Fibroblast of villous mesenchyme (primary cell): ENCODE results near the gene CSTF1. TPM values are rescaled to one million over a fixed set of nuclear protein-coding genes. Genes with fewer than 3 reads are reported as not detected.
"Not testable (repeated sequence)": the region's sequence is repeated elsewhere in the genome, so short reads cannot be mapped to it uniquely, and the experiment has no call there.

Experiments used
- DNase-seq: peaks from one replicate; pipeline ENCODE4 v3.0.0-alpha.2; 2010; ENCODE audit warnings: low read depth
- H3K4me3 ChIP-seq: 2 replicates; pipeline ENCODE4 v1.5.1; 2011; ENCODE audit warnings: low read depth, mild to moderate bottlenecking, low read length
- total RNA-seq: library from RNA; depleted of rRNA; stranded (reverse); fragments of >200 nt; gene quantifications from 2 replicates; pipeline ENCODE4 v1.2.3, GENCODE V29; 2012
- TF ChIP-seq, protein P1 (sequence below): IDR thresholded peaks from 2 replicates; pipeline ENCODE4 v1.5.1; 2012; ENCODE audit warnings: low read depth, mild to moderate bottlenecking, low read length; ENCODE audit not compliant: insufficient read depth

The CSTF1 gene
- total RNA-seq, 1 donor = 40.6 TPM

DNA sequence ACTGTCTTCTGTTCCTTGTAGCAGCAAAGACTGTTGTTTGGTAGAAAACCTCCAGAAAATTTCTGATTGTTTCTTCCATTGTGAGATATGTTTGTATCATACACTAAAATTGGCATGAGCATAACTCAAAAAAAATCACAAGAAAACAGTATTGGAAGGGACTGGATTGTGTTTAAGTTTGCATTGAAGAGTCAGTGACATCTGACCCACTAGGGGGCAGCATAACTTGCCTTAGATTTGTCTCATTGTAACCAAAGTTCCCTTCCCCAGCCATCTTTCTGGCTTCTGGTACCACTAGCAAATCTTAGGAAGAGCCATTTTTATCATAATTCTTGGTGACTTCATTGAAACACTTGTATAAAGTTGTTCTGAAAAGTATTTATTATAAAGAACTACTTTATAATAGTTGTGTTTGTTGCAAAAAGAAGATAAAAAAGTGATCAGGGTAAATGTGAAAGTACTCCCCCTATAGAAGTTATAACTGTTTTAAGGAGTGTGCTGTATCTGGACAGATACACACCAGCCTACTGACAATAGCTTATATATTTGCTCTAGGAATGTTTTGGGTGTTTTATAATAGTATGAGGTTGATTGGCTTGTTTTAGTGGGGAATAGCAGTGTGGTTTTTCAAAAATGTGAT is 7.7 kb downstream of the CSTF1 start:
- peak; percentile 83 for DNase-seq
- no peak overlapping the region for H3K4me3 ChIP-seq
- TF ChIP-seq, protein P1, sequence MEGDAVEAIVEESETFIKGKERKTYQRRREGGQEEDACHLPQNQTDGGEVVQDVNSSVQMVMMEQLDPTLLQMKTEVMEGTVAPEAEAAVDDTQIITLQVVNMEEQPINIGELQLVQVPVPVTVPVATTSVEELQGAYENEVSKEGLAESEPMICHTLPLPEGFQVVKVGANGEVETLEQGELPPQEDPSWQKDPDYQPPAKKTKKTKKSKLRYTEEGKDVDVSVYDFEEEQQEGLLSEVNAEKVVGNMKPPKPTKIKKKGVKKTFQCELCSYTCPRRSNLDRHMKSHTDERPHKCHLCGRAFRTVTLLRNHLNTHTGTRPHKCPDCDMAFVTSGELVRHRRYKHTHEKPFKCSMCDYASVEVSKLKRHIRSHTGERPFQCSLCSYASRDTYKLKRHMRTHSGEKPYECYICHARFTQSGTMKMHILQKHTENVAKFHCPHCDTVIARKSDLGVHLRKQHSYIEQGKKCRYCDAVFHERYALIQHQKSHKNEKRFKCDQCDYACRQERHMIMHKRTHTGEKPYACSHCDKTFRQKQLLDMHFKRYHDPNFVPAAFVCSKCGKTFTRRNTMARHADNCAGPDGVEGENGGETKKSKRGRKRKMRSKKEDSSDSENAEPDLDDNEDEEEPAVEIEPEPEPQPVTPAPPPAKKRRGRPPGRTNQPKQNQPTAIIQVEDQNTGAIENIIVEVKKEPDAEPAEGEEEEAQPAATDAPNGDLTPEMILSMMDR = peak; percentile 81

DNA sequence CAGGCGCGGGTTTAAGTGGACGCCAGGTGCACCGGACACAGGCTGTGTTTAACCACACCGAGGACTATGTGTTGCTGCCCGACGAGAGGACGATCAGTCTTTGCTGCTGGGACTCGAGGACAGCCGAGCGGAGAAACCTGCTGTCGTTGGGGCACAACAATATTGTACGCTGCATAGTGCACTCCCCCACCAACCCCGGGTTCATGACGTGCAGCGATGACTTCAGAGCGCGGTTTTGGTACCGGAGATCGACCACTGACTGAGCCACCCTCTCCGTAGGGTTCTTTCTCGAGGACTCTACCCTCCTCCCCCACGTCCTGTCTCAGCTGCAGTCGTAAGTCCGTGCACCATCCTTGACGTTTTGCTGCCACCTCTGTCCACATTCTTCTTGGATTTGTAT is 11.0 kb downstream of the CSTF1 start:
- TF ChIP-seq, protein P1 = no peak
- DNase-seq = no peak
- no peak overlapping the region for H3K4me3 ChIP-seq

- H3K4me3 ChIP-seq = not testable (repeated sequence)
Observed at GRCh38 chr20:56405356-56405755, 12.9 kb downstream of the CSTF1 start.

DNA sequence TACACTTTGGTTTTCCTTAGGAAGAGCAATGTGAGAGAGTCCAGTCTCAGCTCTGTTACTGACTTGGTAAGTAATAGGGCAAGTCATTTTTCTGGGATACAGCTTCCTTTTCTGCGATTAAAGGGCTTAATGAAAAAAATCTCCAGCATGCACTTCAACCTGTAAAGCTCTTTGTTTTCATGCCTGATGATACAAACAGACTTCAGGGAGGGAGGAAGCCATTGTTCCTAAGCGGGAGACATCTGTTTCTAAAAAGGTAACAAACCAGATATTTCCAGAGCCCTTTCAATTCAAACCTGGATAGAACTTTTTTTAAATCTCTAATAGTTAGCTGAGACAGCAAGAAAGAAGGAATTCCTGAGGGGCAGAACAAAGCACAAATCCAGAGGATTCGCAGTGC is 14.5 kb downstream of the CSTF1 start:
- H3K4me3 ChIP-seq = no peak overlapping the region
- DNase-seq = no peak
- TF ChIP-seq, protein P1 = no peak

More at GRCh38 chr20:56405356-56405755, 12.9 kb downstream of the CSTF1 start:
- DNase-seq = peak; percentile 70

- H3K4me3 ChIP-seq = no peak overlapping the region
- peak; percentile 94 for DNase-seq
- TF ChIP-seq, protein P1 = no peak
Observed at GRCh38 chr20:56409521-56409920, 17.1 kb downstream of the CSTF1 start.

DNA sequence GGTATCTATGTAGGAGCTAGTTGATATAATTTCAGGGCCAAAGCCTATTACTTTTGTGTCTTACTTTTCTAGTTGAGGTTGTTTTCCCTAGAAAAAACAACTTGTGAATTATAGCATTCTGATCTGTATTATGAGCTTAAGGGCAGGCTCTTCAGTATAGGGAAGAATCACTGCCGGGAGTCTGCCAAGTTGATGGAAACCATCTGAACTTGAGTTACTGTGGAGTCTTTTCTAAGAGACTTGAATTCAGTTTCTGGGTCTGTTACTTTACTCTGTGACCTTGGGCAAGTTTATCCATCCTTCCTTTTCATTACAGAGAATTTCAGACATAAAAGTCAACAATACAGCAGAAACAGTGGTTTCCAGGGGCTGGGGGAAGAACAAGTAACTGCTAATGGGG is 17.5 kb downstream of the CSTF1 start:
- TF ChIP-seq, protein P1 = no peak
- DNase-seq = no peak
- no peak overlapping the region for H3K4me3 ChIP-seq

DNA sequence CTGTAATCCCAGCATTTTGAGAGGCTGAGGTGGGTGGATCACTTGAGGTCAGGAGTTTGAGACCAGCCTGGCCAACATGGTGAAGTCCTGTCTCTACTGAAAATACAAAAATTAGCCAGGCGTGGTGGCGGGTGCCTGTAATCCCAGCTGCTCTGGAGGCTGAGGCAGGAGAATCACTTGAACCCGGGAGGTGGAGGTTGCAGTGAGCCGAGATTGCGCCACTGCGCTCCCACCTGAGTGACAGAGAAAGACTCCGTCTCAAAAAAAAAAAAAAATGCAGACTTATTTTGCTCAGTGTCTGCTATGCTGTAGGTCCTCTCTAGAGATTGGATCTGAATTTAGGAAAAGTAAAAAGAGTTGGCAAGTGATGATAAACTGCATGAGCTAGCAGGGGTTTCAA is 18.8 kb downstream of the CSTF1 start:
- DNase-seq, H3K4me3 ChIP-seq: not testable (repeated sequence)

DNA sequence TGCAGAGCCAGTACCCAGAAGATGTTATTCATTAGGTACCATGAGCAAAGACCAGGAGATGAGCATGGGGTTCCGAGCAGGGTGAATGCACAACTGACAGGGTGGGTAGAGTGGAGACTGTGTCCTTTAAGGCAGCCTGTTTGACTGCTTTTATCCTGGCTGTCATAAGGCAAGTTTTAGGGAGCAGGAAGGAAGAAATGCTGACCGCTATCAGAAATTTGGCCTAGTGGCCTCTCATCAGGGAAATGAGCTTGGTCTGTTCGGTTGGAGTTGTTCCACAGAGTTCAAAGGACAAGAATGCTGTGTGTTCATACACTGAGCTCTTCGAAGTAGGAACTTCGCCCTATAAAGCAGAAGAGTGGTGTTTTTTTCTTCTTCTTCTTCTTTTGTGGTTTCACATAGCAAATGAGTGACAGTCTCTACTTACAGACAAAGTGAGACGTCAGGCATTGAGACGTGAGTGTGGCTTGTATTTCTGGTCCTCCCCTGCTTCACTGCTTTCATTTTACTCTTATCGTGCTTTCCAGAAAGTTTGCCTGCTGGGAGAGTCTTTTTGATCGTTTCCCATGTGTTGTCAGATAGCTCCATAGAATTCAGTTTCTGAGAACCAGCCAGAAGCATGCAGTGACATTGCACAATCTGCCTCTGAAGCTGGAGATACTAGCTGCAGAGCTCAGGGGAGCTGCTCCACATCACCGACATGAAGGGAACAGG is 19.5 kb downstream of the CSTF1 start, which contains the start of gene CASS4:
CASS4 (plus strand) TSS at position 502 of the 714 bp plus-strand sequence; CDS start at position 701, 199 bp downstream.
- TF ChIP-seq, protein P1 = no peak
- peak; percentile 91 for DNase-seq
- peak within 1 kb of the TSS; percentile 22 for H3K4me3 ChIP-seq
